ENCODE measurements around the gene GALNT17.

- no peak for TF ChIP-seq EZH2 (IDR thresholded peaks at IDR 0.05)
- peak; percentile 64; the same call in 1 of the 2 replicates for TF ChIP-seq POLR2AphosphoS5 (IDR thresholded peaks at IDR 0.05; ENCODE audit: borderline replicate concordance, low read depth, low read length)
Observed at GRCh38 chr7:71343039-71343438, 211.1 kb downstream of the GALNT17 start.
